Hematopoietic multipotent progenitor cell treated with erythropoietin and hydrocortisone succinate and interleukin-3 and kit ligand, for 6 days (in vitro differentiated cells): Measurements from ENCODE around the gene CATSPERB.
A peak's percentile ranks its signal among the peaks of the same experiment; 100 is the strongest.
"Not testable (repeated sequence)": the region's sequence is repeated elsewhere in the genome, so short reads cannot be mapped to it uniquely, and the experiment has no call there.

Experiments
- DNase-seq: peaks from one replicate; pipeline ENCODE4 v3.0.0-alpha.2; 2015

CATSPERB gene

GRCh38 chr14:91575469-91576208, 156.2 kb downstream of the CATSPERB start:
- DNase-seq = no peak

GRCh38 chr14:91573894-91574837, 157.7 kb downstream of the CATSPERB start:
- peak; percentile 45 for DNase-seq

GRCh38 chr14:91573528-91573893, 158.4 kb downstream of the CATSPERB start:
- DNase-seq = no peak

- no peak for DNase-seq
These were observed 161.9 kb downstream of the CATSPERB start for GRCh38 chr14:91570021-91570420.

GRCh38 chr14:91569301-91569700, 162.6 kb downstream of the CATSPERB start:
- no peak for DNase-seq

- peak; percentile 5 for DNase-seq
These were observed 163.3 kb downstream of the CATSPERB start for GRCh38 chr14:91568626-91569025.

- not testable (repeated sequence) for DNase-seq
These were observed 164.1 kb downstream of the CATSPERB start for GRCh38 chr14:91567827-91568226.

- DNase-seq = no peak
These were observed 176.4 kb downstream of the CATSPERB start for GRCh38 chr14:91555531-91555930.

GRCh38 chr14:91554535-91555332, 177.2 kb downstream of the CATSPERB start:
- no peak for DNase-seq

GRCh38 chr14:91548108-91548507, 183.8 kb downstream of the CATSPERB start:
- no peak for DNase-seq

GRCh38 chr14:91545946-91546716, 185.8 kb downstream of the CATSPERB start:
- DNase-seq = no peak

GRCh38 chr14:91545204-91545603, 186.7 kb downstream of the CATSPERB start:
- DNase-seq = no peak

GRCh38 chr14:91536327-91536726, 195.6 kb downstream of the CATSPERB start:
- no peak for DNase-seq

GRCh38 chr14:91534059-91534458, 197.8 kb downstream of the CATSPERB start:
- not testable (repeated sequence) for DNase-seq

GRCh38 chr14:91533623-91534022, 198.3 kb downstream of the CATSPERB start:
- DNase-seq = no peak
